GM19239 (cell line): Measurements from ENCODE around the gene BLOC1S3.
A peak's percentile ranks its signal among the peaks of the same experiment; 100 is the strongest.

ENCODE experiments used
- DNase-seq: peaks from one replicate; pipeline ENCODE4 v3.0.0; 2011; ENCODE audit warnings: low spot score; ENCODE audit not compliant: insufficient read length
- FAIRE-seq: peaks from 2 replicates; lab custom pipeline; 2011; peaks lifted over from hg19 to GRCh38; lab: Jason Lieb, UNC

Gene BLOC1S3

GRCh38 chr19:45145270-45146189, 33.1 kb upstream of the BLOC1S3 start:
- FAIRE-seq, result no peak
- DNase-seq, result no peak

- DNase-seq (no peak), FAIRE-seq (no peak)
These were observed 32.3 kb upstream of the BLOC1S3 start for GRCh38 chr19:45146251-45146650.

GRCh38 chr19:45146741-45147205, 31.8 kb upstream of the BLOC1S3 start:
- no peak for FAIRE-seq

GRCh38 chr19:45147835-45148676, 30.5 kb upstream of the BLOC1S3 start:
- no peak for FAIRE-seq

More at GRCh38 chr19:45146741-45147205, 31.8 kb upstream of the BLOC1S3 start:
- DNase-seq, result no peak

GRCh38 chr19:45149129-45149528, 29.5 kb upstream of the BLOC1S3 start:
- FAIRE-seq (no peak), DNase-seq (no peak)

More at GRCh38 chr19:45147835-45148676, 30.5 kb upstream of the BLOC1S3 start:
- DNase-seq, result no peak

- no peak for FAIRE-seq
- no peak for DNase-seq
These were observed 28.4 kb upstream of the BLOC1S3 start for GRCh38 chr19:45150180-45150579.

GRCh38 chr19:45150751-45151281, 27.8 kb upstream of the BLOC1S3 start:
- DNase-seq (no peak), FAIRE-seq (no peak)

- FAIRE-seq (no peak), DNase-seq (no peak)
These were observed 27.3 kb upstream of the BLOC1S3 start for GRCh38 chr19:45151320-45151719.

GRCh38 chr19:45151821-45152503, 26.6 kb upstream of the BLOC1S3 start:
- DNase-seq, result no peak
- FAIRE-seq, result no peak

- DNase-seq (peak; percentile 69), FAIRE-seq (peak; percentile 52)
These were observed 25.9 kb upstream of the BLOC1S3 start for GRCh38 chr19:45152504-45153338.

GRCh38 chr19:45153339-45154063, 25.1 kb upstream of the BLOC1S3 start:
- FAIRE-seq (no peak), DNase-seq (no peak)

GRCh38 chr19:45154064-45154827, 24.3 kb upstream of the BLOC1S3 start:
- DNase-seq, result no peak
- FAIRE-seq, result no peak

GRCh38 chr19:45156011-45156630, 22.5 kb upstream of the BLOC1S3 start:
- FAIRE-seq (no peak), DNase-seq (no peak)

- DNase-seq, result no peak
- no peak for FAIRE-seq
These were observed 21.8 kb upstream of the BLOC1S3 start for GRCh38 chr19:45156751-45157150.

- DNase-seq, result no peak
These were observed 19.9 kb upstream of the BLOC1S3 start for GRCh38 chr19:45158503-45159209.

GRCh38 chr19:45159210-45159970, 19.2 kb upstream of the BLOC1S3 start:
- FAIRE-seq (no peak), DNase-seq (no peak)

More at GRCh38 chr19:45158503-45159209, 19.9 kb upstream of the BLOC1S3 start:
- no peak for FAIRE-seq
